Breast epithelium (tissue), 3 donors: ENCODE data around the gene RSPO3.

Source experiments
- CTCF ChIP-seq, 3 donors: fragments of 450-650 bp; IDR thresholded peaks; one replicate each; pipeline ENCODE4 v1.5.1; 2016 to 2017; ENCODE audit warnings: antibody characterized with exemption in 3 of 3, mild to moderate bottlenecking in 3 of 3, moderate library complexity in 3 of 3
- POLR2A ChIP-seq: fragments of 450-650 bp; IDR thresholded peaks from one replicate; pipeline ENCODE4 v1.6.1; 2016; ENCODE audit warnings: antibody characterized with exemption, mild to moderate bottlenecking, moderate library complexity
- POLR2AphosphoS5 ChIP-seq, 3 donors: sonication (generic); formaldehyde crosslinking; IDR thresholded peaks; one replicate each; pipeline ENCODE4 v1.6.1; 2017; ENCODE audit warnings: antibody characterized with exemption in 3 of 3

- TF ChIP-seq POLR2AphosphoS5 (IDR thresholded peaks at IDR 0.05) = no peak
- no peak for TF ChIP-seq CTCF (IDR thresholded peaks at IDR 0.05)
- TF ChIP-seq POLR2A = no peak
Observed at GRCh38 chr6:127148511-127148910, 30.0 kb downstream of the RSPO3 start.
